ENCODE results near the gene VPS41. TPM values are rescaled to one million over a fixed set of nuclear protein-coding genes. Genes with fewer than 3 reads are reported as not detected.

The VPS41 gene
- total and polyA plus RNA-seq, 10 donors: 11.2 to 97.4 (median 66.2) TPM

DNA sequence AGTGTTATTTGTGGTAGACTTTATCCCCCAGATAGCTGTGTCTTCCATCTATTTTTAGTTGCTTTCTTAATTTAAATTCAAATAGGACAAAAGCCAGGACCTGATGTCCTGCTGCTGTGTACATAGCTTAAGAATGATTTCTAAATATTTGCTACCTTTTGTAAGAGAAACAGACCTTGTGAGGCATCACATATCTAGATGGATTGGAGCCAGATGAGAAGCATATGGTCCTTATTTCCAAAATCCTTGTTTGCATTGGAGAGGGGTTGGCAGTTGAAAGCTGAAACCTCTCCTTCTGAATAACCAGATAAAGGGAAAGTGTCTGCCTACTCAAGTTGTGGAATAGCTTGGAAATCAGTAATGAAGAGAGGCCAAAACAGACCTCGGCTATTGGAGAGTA, 227.1 kb downstream of the VPS41 start:
- Histone ChIP-seq H3K4me3 (no peak overlapping the region), H3K9me3 (no peaks in the 10 kb centered on the region), H3K4me1 (no peaks in the 10 kb centered on the region), H3K27ac (no peak overlapping the region), H3K36me3 (no peaks in the 10 kb centered on the region), H3K27me3 (replicated peaks in 1 of 7) (no peaks in the 10 kb centered on the region)
- 74 to 92% (median 91%) methylated on average over 1 of the region's 1 CpG for WGBS, 5 donors
- DNase-seq: no peak
- intact Hi-C loops (cut with DNase I; ENCODE audit: low total_unique reads): no loop called here
- TF ChIP-seq POLR2AphosphoS5 (IDR thresholded peaks at IDR 0.05): no peak
- TF ChIP-seq POLR2A (IDR thresholded peaks at IDR 0.05): no peak
- TF ChIP-seq, protein P1, sequence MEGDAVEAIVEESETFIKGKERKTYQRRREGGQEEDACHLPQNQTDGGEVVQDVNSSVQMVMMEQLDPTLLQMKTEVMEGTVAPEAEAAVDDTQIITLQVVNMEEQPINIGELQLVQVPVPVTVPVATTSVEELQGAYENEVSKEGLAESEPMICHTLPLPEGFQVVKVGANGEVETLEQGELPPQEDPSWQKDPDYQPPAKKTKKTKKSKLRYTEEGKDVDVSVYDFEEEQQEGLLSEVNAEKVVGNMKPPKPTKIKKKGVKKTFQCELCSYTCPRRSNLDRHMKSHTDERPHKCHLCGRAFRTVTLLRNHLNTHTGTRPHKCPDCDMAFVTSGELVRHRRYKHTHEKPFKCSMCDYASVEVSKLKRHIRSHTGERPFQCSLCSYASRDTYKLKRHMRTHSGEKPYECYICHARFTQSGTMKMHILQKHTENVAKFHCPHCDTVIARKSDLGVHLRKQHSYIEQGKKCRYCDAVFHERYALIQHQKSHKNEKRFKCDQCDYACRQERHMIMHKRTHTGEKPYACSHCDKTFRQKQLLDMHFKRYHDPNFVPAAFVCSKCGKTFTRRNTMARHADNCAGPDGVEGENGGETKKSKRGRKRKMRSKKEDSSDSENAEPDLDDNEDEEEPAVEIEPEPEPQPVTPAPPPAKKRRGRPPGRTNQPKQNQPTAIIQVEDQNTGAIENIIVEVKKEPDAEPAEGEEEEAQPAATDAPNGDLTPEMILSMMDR (IDR thresholded peaks at IDR 0.05 in 8 of 11, conservative IDR thresholded peaks at IDR 0.05 in 3 of 11): no peak

DNA sequence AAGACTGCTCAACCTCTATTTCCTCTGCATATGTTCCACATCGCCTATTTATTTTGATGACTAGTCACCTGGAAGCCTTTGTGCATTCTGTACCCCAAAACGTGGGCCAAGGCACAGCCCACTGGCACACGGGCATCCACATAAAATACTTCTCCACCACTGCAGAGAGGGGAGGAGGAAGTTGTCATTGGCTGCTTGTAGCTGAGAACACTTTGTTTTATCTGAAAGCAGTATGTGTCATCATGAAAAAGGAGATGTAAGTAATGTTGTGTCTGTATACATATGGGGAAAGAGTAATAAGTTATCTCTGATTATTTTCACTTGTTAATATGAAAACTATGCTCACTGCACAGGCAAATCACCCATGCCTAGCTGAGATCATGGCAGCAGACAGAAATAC, 229.6 kb downstream of the VPS41 start:
- Histone ChIP-seq H3K27me3 (replicated peaks in 1 of 7) (no peaks in the 10 kb centered on the region), H3K27ac (peak overlapping the region in 3 of 8 donors; percentile 22 to 59 (median 47)), H3K4me1 (no peaks in the 10 kb centered on the region), H3K9me3 (no peaks in the 10 kb centered on the region), H3K4me3 (no peak overlapping the region), H3K36me3 (no peaks in the 10 kb centered on the region)
- no peak for DNase-seq
- 48 to 75% (median 59%) methylated on average over 3 of the region's 3 CpGs for WGBS, 5 donors
- intact Hi-C loops (cut with DNase I; ENCODE audit: low total_unique reads): no loop called here
- TF ChIP-seq POLR2AphosphoS5 (IDR thresholded peaks at IDR 0.05) (no peak), POLR2A (IDR thresholded peaks at IDR 0.05) (no peak)
- TF ChIP-seq, protein P1 (IDR thresholded peaks at IDR 0.05 in 8 of 11, conservative IDR thresholded peaks at IDR 0.05 in 3 of 11): no peak

DNA sequence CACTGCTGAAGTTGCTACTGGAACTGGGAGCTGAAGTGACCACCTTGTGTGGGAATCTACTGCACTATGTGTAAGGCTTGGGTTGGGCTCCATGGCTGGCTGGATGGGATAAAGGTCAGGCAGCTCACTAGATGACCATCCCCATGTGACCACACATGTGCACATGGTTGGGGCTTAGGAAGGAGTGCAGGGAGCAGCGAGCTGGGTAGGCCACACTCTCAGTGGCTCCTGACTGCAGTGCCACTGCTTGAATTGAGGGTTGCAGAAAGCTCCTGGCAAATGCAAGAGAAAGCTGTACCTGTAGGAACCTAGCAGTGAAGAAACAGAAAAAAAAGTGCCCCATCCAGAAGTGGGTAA, 230.3 kb downstream of the VPS41 start:
- intact Hi-C loops (cut with DNase I; ENCODE audit: low total_unique reads): no loop called here
- no peaks in the 10 kb centered on the region for H3K4me1 ChIP-seq
- DNase-seq: no peak
- TF ChIP-seq, protein P1 (IDR thresholded peaks at IDR 0.05 in 8 of 11, conservative IDR thresholded peaks at IDR 0.05 in 3 of 11): no peak
- TF ChIP-seq POLR2AphosphoS5 (IDR thresholded peaks at IDR 0.05) (no peak), POLR2A (IDR thresholded peaks at IDR 0.05) (no peak)
- H3K27me3 ChIP-seq (replicated peaks in 1 of 7): no peaks in the 10 kb centered on the region
- H3K36me3 ChIP-seq: no peaks in the 10 kb centered on the region
- no peaks in the 10 kb centered on the region for H3K9me3 ChIP-seq
- peak overlapping the region in 2 of 8 donors; percentile 23 to 59 for H3K27ac ChIP-seq
- no peak overlapping the region for H3K4me3 ChIP-seq
- WGBS, 5 donors: 64 to 100% (median 85%) methylated on average over 1 of the region's 1 CpG

DNA sequence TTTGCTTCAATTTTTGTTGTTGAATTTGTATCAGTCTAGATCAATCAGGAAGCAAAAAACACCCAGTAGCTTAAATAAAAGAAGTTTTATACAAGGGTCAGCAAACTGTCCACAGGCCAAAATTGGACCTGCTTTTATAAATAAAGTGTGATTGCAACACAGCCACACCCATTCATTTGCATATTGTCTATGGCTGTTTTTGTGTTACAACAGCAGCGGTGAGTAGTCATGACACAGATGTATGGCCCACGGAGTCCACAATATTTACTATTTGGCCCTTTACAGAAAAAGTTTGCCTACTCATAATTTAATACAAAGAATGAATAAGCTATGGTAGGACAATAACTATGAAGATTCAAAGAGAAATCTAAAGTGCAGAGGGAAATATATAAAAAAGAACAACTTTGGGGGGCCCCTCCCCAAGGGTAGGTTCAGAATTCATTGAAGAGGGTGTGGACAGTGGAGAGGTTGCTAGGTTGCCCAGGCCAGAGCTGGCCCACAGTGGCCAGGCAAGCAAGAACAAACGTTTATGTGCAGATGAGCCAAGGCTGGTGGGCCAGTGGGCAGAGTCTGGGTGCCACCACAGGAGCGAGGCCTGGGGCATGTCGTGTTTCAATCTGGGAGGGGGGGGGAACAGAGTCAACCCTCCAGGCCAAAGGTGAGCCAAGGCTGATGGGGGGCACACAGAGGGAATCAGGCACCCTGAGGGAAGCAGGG, 230.9 kb downstream of the VPS41 start:
- H3K4me3 ChIP-seq: no peak overlapping the region
- TF ChIP-seq, protein P1 (IDR thresholded peaks at IDR 0.05 in 8 of 11, conservative IDR thresholded peaks at IDR 0.05 in 3 of 11): no peak
- TF ChIP-seq POLR2AphosphoS5 (IDR thresholded peaks at IDR 0.05) (no peak), POLR2A (IDR thresholded peaks at IDR 0.05) (no peak)
- DNase-seq: no peak
- H3K9me3 ChIP-seq: no peaks in the 10 kb centered on the region
- WGBS, 5 donors: 81 to 87% (median 87%) methylated on average over 5 of the region's 5 CpGs
- H3K4me1 ChIP-seq: no peaks in the 10 kb centered on the region
- H3K36me3 ChIP-seq: no peaks in the 10 kb centered on the region
- intact Hi-C loops (cut with DNase I; ENCODE audit: low total_unique reads): no loop called here
- H3K27ac ChIP-seq: peak overlapping the region in 2 of 8 donors; percentile 23 to 59
- H3K27me3 ChIP-seq (replicated peaks in 1 of 7): no peaks in the 10 kb centered on the region
